Measurements from ENCODE around the gene WBP1L. TPM values are rescaled to one million over a fixed set of nuclear protein-coding genes. Genes with fewer than 3 reads are reported as not detected.

The WBP1L gene
- total RNA-seq, 1 experiment from 2014 or later, result 23.8 TPM

- H3K27ac ChIP-seq (ENCODE audit: low read length), result no peak overlapping the region
- H3F3A ChIP-seq (ENCODE audit: low read length, unreplicated experiment), result no peaks in the 10 kb centered on the region
- POLR2A ChIA-PET (ENCODE audit: unreplicated experiment), result no interaction called here
- no peak for DNase-seq
- no peaks in the 10 kb centered on the region for H4K20me1 ChIP-seq (ENCODE audit: low read length)
- TF ChIP-seq EZH2phosphoT487 (IDR thresholded peaks at IDR 0.05; ENCODE audit: borderline replicate concordance, low read length) (no peak), EZH2 (IDR thresholded peaks at IDR 0.05; ENCODE audit: low read length, unreplicated experiment) (no peak)
- TF ChIP-seq, protein P1, sequence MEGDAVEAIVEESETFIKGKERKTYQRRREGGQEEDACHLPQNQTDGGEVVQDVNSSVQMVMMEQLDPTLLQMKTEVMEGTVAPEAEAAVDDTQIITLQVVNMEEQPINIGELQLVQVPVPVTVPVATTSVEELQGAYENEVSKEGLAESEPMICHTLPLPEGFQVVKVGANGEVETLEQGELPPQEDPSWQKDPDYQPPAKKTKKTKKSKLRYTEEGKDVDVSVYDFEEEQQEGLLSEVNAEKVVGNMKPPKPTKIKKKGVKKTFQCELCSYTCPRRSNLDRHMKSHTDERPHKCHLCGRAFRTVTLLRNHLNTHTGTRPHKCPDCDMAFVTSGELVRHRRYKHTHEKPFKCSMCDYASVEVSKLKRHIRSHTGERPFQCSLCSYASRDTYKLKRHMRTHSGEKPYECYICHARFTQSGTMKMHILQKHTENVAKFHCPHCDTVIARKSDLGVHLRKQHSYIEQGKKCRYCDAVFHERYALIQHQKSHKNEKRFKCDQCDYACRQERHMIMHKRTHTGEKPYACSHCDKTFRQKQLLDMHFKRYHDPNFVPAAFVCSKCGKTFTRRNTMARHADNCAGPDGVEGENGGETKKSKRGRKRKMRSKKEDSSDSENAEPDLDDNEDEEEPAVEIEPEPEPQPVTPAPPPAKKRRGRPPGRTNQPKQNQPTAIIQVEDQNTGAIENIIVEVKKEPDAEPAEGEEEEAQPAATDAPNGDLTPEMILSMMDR (conservative IDR thresholded peaks at IDR 0.05; ENCODE audit: low read depth, low read length), result no peak
- BruUV-seq (replicated peaks), result no TSS peak
- H3K9ac ChIP-seq (ENCODE audit: low read length), result no peak overlapping the region
- no peak overlapping the region for H2AFZ ChIP-seq (ENCODE audit: low read length)
- H3K27me3 ChIP-seq (ENCODE audit: low read length), result no peaks in the 10 kb centered on the region
- CTCF ChIA-PET, result no interaction called here
- ATAC-seq, result no peak
- H3K36me3 ChIP-seq (ENCODE audit: low read depth, low read length), result no peaks in the 10 kb centered on the region
- H3K9me2 ChIP-seq (replicated peaks; ENCODE audit: low read length), result no peaks in the 10 kb centered on the region
- intact Hi-C loops (cut with micrococcal nuclease), result no loop called here
- no peak overlapping the region for H3K4me3 ChIP-seq (ENCODE audit: low read length)
- no peaks in the 10 kb centered on the region for H3K79me2 ChIP-seq (ENCODE audit: low read length)
- H3K4me2 ChIP-seq (ENCODE audit: low read length), result no peak overlapping the region
- no peaks in the 10 kb centered on the region for H3K9me3 ChIP-seq (ENCODE audit: low read length)
- H3K4me1 ChIP-seq (ENCODE audit: insufficient read depth, low read length), result no peaks in the 10 kb centered on the region
These were observed 44.9 kb upstream of the WBP1L start for GRCh38 chr10:102698894-102699293.

DNA sequence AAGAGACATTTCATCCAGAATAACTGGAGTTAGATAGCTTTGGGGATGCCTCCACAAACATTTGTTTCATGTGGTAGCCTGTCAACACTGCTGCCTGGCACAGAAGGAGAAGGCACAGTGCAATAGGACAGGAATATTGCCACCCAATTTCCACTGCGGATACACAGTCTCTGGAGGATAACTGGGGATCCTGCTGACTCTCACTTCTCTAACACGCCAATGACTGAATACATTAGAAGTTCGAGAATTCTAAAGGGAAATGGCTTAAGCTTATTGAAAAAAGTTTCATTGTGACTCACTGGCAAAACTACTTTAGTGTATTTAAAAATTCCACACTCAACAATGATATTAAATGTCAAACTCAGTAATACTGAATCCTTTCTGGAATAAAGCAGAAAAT lies 42.5 kb upstream of the WBP1L start:
- Histone ChIP-seq H2AFZ (ENCODE audit: low read length) (no peak overlapping the region), H3K9ac (ENCODE audit: low read length) (no peak overlapping the region), H3K36me3 (ENCODE audit: low read depth, low read length) (no peaks in the 10 kb centered on the region), H4K20me1 (ENCODE audit: low read length) (no peaks in the 10 kb centered on the region), H3K4me1 (ENCODE audit: insufficient read depth, low read length) (no peaks in the 10 kb centered on the region; the same call in 1 of the 2 replicates), H3K9me3 (ENCODE audit: low read length) (no peaks in the 10 kb centered on the region), H3K27ac (ENCODE audit: low read length) (no peak overlapping the region), H3K4me3 (ENCODE audit: low read length) (no peak overlapping the region), H3K9me2 (replicated peaks; ENCODE audit: low read length) (no peaks in the 10 kb centered on the region), H3K79me2 (ENCODE audit: low read length) (no peaks in the 10 kb centered on the region), H3F3A (ENCODE audit: low read length, unreplicated experiment) (no peaks in the 10 kb centered on the region), H3K4me2 (ENCODE audit: low read length) (no peak overlapping the region), H3K27me3 (ENCODE audit: low read length) (no peaks in the 10 kb centered on the region)
- TF ChIP-seq EZH2phosphoT487 (IDR thresholded peaks at IDR 0.05; ENCODE audit: borderline replicate concordance, low read length) (no peak), EZH2 (IDR thresholded peaks at IDR 0.05; ENCODE audit: low read length, unreplicated experiment) (no peak)
- TF ChIP-seq, protein P1 (conservative IDR thresholded peaks at IDR 0.05; ENCODE audit: low read depth, low read length), result no peak
- ATAC-seq (no peak), DNase-seq (no peak)
- BruUV-seq (replicated peaks), result no TSS peak
- CTCF ChIA-PET, result interaction anchor here (0.6 to 0.7 kb wide), 2 partner anchors 15 to 58 kb away, joined by 3 read pairs; no protein-coding TSS in a partner anchor
- POLR2A ChIA-PET (ENCODE audit: unreplicated experiment), result no interaction called here
- intact Hi-C loops (cut with micrococcal nuclease), result no loop called here

GRCh38 chr10:102701796-102702195 lies 42.0 kb upstream of the WBP1L start:
- ChIA-PET CTCF (interaction anchor here (0.7 kb wide), 1 partner anchor 58 kb away, joined by 3 read pairs; no protein-coding TSS in a partner anchor), POLR2A (ENCODE audit: unreplicated experiment) (no interaction called here)
- H2AFZ ChIP-seq (ENCODE audit: low read length), result no peak overlapping the region

More at GRCh38 chr10:102701796-102702195, 42.0 kb upstream of the WBP1L start:
- intact Hi-C loops (cut with micrococcal nuclease), result no loop called here
- Histone ChIP-seq H3K27me3 (ENCODE audit: low read length) (no peaks in the 10 kb centered on the region), H4K20me1 (ENCODE audit: low read length) (no peaks in the 10 kb centered on the region), H3K79me2 (ENCODE audit: low read length) (no peaks in the 10 kb centered on the region), H3F3A (ENCODE audit: low read length, unreplicated experiment) (no peaks in the 10 kb centered on the region), H3K9me3 (ENCODE audit: low read length) (no peaks in the 10 kb centered on the region), H3K9me2 (replicated peaks; ENCODE audit: low read length) (no peaks in the 10 kb centered on the region), H3K4me1 (ENCODE audit: insufficient read depth, low read length) (no peaks in the 10 kb centered on the region; the same call in 1 of the 2 replicates), H3K4me3 (ENCODE audit: low read length) (no peak overlapping the region), H3K27ac (ENCODE audit: low read length) (no peak overlapping the region), H3K9ac (ENCODE audit: low read length) (no peak overlapping the region), H3K4me2 (ENCODE audit: low read length) (no peak overlapping the region), H3K36me3 (ENCODE audit: low read depth, low read length) (no peaks in the 10 kb centered on the region)
- BruUV-seq (replicated peaks), result no TSS peak
- no peak for TF ChIP-seq EZH2 (IDR thresholded peaks at IDR 0.05; ENCODE audit: low read length, unreplicated experiment)
- TF ChIP-seq, protein P1 (conservative IDR thresholded peaks at IDR 0.05; ENCODE audit: low read depth, low read length), result no peak
- TF ChIP-seq EZH2phosphoT487 (IDR thresholded peaks at IDR 0.05; ENCODE audit: borderline replicate concordance, low read length), result no peak
- no peak for DNase-seq
- ATAC-seq, result no peak

All from PC-3 (cell line).